HG03575 (cell line): ENCODE data around the gene DOCK8.
"Not testable (repeated sequence)": the region's sequence is repeated elsewhere in the genome, so short reads cannot be mapped to it uniquely, and the experiment has no call there.

Experiments
- ATAC-seq: cut with Tn5 transposase; IDR thresholded peaks from one replicate; pipeline ENCODE4 v1.9.1; 2021; ENCODE audit not compliant: unreplicated experiment, insufficient number of reproducible peaks, low FRiP score; ENCODE audit errors: extremely low read depth

Gene DOCK8

GRCh38 chr9:214648-215493 lies at the start of gene DOCK8:
TSS of gene DOCK8 (plus strand) at chr9:214865. CDS start at chr9:214977, 112 bp downstream.
- ATAC-seq, result no peak

GRCh38 chr9:169757-170156 lies 44.9 kb upstream of the DOCK8 start:
- not testable (repeated sequence) for ATAC-seq

GRCh38 chr9:178140-178825 lies 36.4 kb upstream of the DOCK8 start:
- not testable (repeated sequence) for ATAC-seq

- ATAC-seq, result not testable (repeated sequence)
Observed at GRCh38 chr9:178970-179383, 35.7 kb upstream of the DOCK8 start, which contains the start of gene ZNG1A. TSS of gene ZNG1A (minus strand) at chr9:179056. CDS start at chr9:178969, 87 bp downstream.

- not testable (repeated sequence) for ATAC-seq
Observed at GRCh38 chr9:199601-200000, 15.1 kb upstream of the DOCK8 start.

GRCh38 chr9:206481-206880 lies 8.2 kb upstream of the DOCK8 start:
- ATAC-seq, result no peak

GRCh38 chr9:209143-209758 lies 5.4 kb upstream of the DOCK8 start:
- no peak for ATAC-seq

GRCh38 chr9:211036-211435 lies 3.6 kb upstream of the DOCK8 start:
- no peak for ATAC-seq

GRCh38 chr9:211557-211956 lies 3.1 kb upstream of the DOCK8 start:
- ATAC-seq, result no peak

- ATAC-seq, result no peak
Observed at GRCh38 chr9:212297-212696, 2.4 kb upstream of the DOCK8 start.

GRCh38 chr9:213901-214300 lies 764 bp upstream of the DOCK8 start:
- not testable (repeated sequence) for ATAC-seq

- ATAC-seq, result no peak
Observed at GRCh38 chr9:214351-214647, 366 bp upstream of the DOCK8 start.

GRCh38 chr9:215631-216155 lies 1.0 kb downstream of the DOCK8 start:
- no peak for ATAC-seq

- no peak for ATAC-seq
Observed at GRCh38 chr9:216866-217265, 2.2 kb downstream of the DOCK8 start.

- ATAC-seq, result no peak
Observed at GRCh38 chr9:217950-218349, 3.3 kb downstream of the DOCK8 start.

GRCh38 chr9:219036-219435 lies 4.4 kb downstream of the DOCK8 start:
- not testable (repeated sequence) for ATAC-seq

GRCh38 chr9:219670-220365 lies 5.2 kb downstream of the DOCK8 start:
- no peak for ATAC-seq

- no peak for ATAC-seq
Observed at GRCh38 chr9:221989-222776, 7.5 kb downstream of the DOCK8 start.
